Measurements from ENCODE around the gene CACNA1C.

DNA sequence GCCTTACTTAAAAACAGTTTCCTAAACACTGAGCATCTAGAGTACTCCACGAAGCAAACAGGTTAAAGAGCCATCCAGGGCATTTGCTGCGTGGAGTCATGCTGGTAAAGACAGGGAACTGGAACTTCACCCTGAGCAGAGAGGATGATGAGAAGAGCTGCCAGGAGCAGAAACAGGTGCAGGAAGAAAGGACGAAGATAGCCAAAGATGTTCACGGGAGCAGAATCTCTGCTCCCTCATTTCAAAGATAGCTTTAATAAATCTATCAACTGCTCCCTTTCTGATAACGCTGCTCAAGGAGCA is 461.2 kb downstream of the CACNA1C start:
- TF ChIP-seq, protein P1, sequence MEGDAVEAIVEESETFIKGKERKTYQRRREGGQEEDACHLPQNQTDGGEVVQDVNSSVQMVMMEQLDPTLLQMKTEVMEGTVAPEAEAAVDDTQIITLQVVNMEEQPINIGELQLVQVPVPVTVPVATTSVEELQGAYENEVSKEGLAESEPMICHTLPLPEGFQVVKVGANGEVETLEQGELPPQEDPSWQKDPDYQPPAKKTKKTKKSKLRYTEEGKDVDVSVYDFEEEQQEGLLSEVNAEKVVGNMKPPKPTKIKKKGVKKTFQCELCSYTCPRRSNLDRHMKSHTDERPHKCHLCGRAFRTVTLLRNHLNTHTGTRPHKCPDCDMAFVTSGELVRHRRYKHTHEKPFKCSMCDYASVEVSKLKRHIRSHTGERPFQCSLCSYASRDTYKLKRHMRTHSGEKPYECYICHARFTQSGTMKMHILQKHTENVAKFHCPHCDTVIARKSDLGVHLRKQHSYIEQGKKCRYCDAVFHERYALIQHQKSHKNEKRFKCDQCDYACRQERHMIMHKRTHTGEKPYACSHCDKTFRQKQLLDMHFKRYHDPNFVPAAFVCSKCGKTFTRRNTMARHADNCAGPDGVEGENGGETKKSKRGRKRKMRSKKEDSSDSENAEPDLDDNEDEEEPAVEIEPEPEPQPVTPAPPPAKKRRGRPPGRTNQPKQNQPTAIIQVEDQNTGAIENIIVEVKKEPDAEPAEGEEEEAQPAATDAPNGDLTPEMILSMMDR (conservative IDR thresholded peaks at IDR 0.05; ENCODE audit: low read depth, low read length), result no peak
- no peak for TF ChIP-seq EZH2 (IDR thresholded peaks at IDR 0.05; ENCODE audit: borderline replicate concordance, low read depth, low read length, poor library complexity, severe bottlenecking)

All from A673 (cell line).